Liver (tissue), 9 donors: Measurements from ENCODE around the gene GJC3. TPM values are rescaled to one million over a fixed set of nuclear protein-coding genes. Genes with fewer than 3 reads are reported as not detected.

Experiments
- DNase-seq: peaks from one replicate; pipeline ENCODE4 v3.0.0-alpha.2; 2017; ENCODE audit warnings: low spot score
- H3K27ac ChIP-seq, 2 donors: one replicate each; pipeline ENCODE4 v1.7.0; 2013; ENCODE audit warnings: inconsistent platforms in 2 of 2, low read length in 2 of 2, control low read depth in 1 of 2, low read depth in 1 of 2, mild to moderate bottlenecking in 1 of 2
- H3K27me3 ChIP-seq, 4 donors: one replicate each; pipeline versions ENCODE4 v1.6.1 to v1.7.0; 2013; ENCODE audit warnings: low read length in 3 of 4, inconsistent platforms in 1 of 4, mild to moderate bottlenecking in 1 of 4, moderate library complexity in 1 of 4; ENCODE audit not compliant: control insufficient read depth in 4 of 4, insufficient read depth in 4 of 4
- H3K36me3 ChIP-seq, 4 donors: one replicate each; pipeline versions ENCODE4 v1.6.1 to v1.7.0; 2013; ENCODE audit warnings: low read length in 3 of 4, mild to moderate bottlenecking in 3 of 4, low read depth in 1 of 4, moderate library complexity in 1 of 4; ENCODE audit not compliant: control insufficient read depth in 4 of 4, insufficient read depth in 3 of 4
- H3K4me1 ChIP-seq, 4 donors: one replicate each; pipeline versions ENCODE4 v1.6.1 to v1.7.0; 2013; ENCODE audit warnings: low read length in 3 of 4, mild to moderate bottlenecking in 3 of 4, moderate library complexity in 1 of 4; ENCODE audit not compliant: control insufficient read depth in 4 of 4, insufficient read depth in 4 of 4
- H3K4me3 ChIP-seq, 3 donors: one replicate each; pipeline versions ENCODE4 v1.6.1 to v1.7.0; 2013; ENCODE audit warnings: low read length in 3 of 3, control low read depth in 1 of 3, low read depth in 1 of 3, mild to moderate bottlenecking in 1 of 3
- H3K9ac ChIP-seq, 2 donors: one replicate each; pipeline ENCODE4 v1.7.0; 2013; ENCODE audit warnings: low read length in 2 of 2, mild to moderate bottlenecking in 2 of 2, moderate library complexity in 2 of 2, control low read depth in 1 of 2, low read depth in 1 of 2
- H3K9me3 ChIP-seq, 4 donors: one replicate each; pipeline versions ENCODE4 v1.6.1 to v1.7.0; 2013; ENCODE audit warnings: low read length in 3 of 4; ENCODE audit not compliant: control insufficient read depth in 4 of 4
- CTCF ChIP-seq: fragments of 150-350 bp; IDR thresholded peaks from 2 replicates; pipeline ENCODE4 v1.5.1; 2017; ENCODE audit warnings: improper control_type of control experiment, low read depth, low read length; ENCODE audit not compliant: missing input control
- FOXA1 ChIP-seq: IDR thresholded peaks from 2 replicates; pipeline ENCODE4 v1.6.1; 2016; ENCODE audit warnings: antibody characterized with exemption
- FOXA2 ChIP-seq: IDR thresholded peaks from 2 replicates; pipeline ENCODE4 v1.6.1; 2016; ENCODE audit warnings: antibody characterized with exemption
- HNF4A ChIP-seq, 2 donors: conservative IDR thresholded peaks; 2 replicates each; pipeline ENCODE4 v1.6.1; 2016; ENCODE audit warnings: antibody characterized with exemption in 2 of 2, mild to moderate bottlenecking in 2 of 2
- JUND ChIP-seq, 2 donors: IDR thresholded peaks; 2 replicates each; pipeline ENCODE4 v1.6.1; 2016; ENCODE audit warnings: antibody characterized with exemption in 2 of 2
- NR2F2 ChIP-seq: IDR thresholded peaks from 2 replicates; pipeline ENCODE4 v1.6.1; 2016; ENCODE audit warnings: antibody characterized with exemption
- RAD21 ChIP-seq, 2 donors: IDR thresholded peaks; 2 replicates each; pipeline ENCODE4 v1.6.1; 2016; ENCODE audit warnings: antibody characterized with exemption in 2 of 2, mild to moderate bottlenecking in 2 of 2
- REST ChIP-seq: IDR thresholded peaks from 2 replicates; pipeline ENCODE4 v1.6.1; 2016; ENCODE audit warnings: antibody characterized with exemption, mild to moderate bottlenecking
- YY1 ChIP-seq: IDR thresholded peaks from 2 replicates; pipeline ENCODE4 v1.6.1; 2016; ENCODE audit warnings: antibody characterized with exemption, mild to moderate bottlenecking
- WGBS: extraction: QIAGEN DNeasy Blood & Tissue Kit; methylation state at CpG from one replicate; pipeline ENCODE4 v1.1.7; 2013; 5-methylcytosine and 5-hydroxymethylcytosine counted together
- polyA plus RNA-seq, 2 donors: library from polyadenylated mRNA; stranded (reverse) in 1 of 2; unstranded in 1 of 2; fragments of 200-250 nt in 1 of 2; fragments of >200 nt in 1 of 2; fragmentation: Nextera tagmentation in 1 of 2; extraction: Ambion mirVana in 1 of 2; gene quantifications; one replicate each; pipeline versions ENCODE4 v1.2.1 to v1.2.3, GENCODE V29; 2013 to 2015
- total RNA-seq, 2 donors: library from RNA; depleted of rRNA; stranded (reverse); fragments of >200 nt; gene quantifications; one replicate each; pipeline ENCODE4 v1.2.3, GENCODE V29; 2014
- donor health status: healthy.
- donor health status: healthy.
- donor health status: healthy.
- donor health status: healthy.
- donor health status: healthy.

The GJC3 gene
- total and polyA plus RNA-seq, 4 donors = 0.08 to 1.3 (median 0.14) TPM

- TF ChIP-seq FOXA1 (no peak), JUND (IDR thresholded peaks at IDR 0.05) (no peak), YY1 (no peak), REST (no peak), FOXA2 (no peak), HNF4A (conservative IDR thresholded peaks at IDR 0.05) (no peak)
Observed at GRCh38 chr7:99944497-99945070, 15.2 kb upstream of the GJC3 start (continued).

GRCh38 chr7:99943641-99944496 is 14.4 kb upstream of the GJC3 start:
- TF ChIP-seq RAD21 (IDR thresholded peaks at IDR 0.05) = no peak
- no peak for TF ChIP-seq CTCF
- TF ChIP-seq HNF4A (conservative IDR thresholded peaks at IDR 0.05) = no peak
- no peak for TF ChIP-seq JUND (IDR thresholded peaks at IDR 0.05)
- TF ChIP-seq REST = no peak
- no peak for TF ChIP-seq NR2F2
- H3K4me3 ChIP-seq = no peak overlapping the region
- H3K27me3 ChIP-seq = no peaks in the 10 kb centered on the region
- WGBS = 70% methylated on average over 14 of the region's 14 CpGs
- H3K27ac ChIP-seq = no peak overlapping the region
- DNase-seq = no peak
- H3K4me1 ChIP-seq = no peaks in the 10 kb centered on the region
- no peak overlapping the region for H3K9ac ChIP-seq
- H3K9me3 ChIP-seq = no peaks in the 10 kb centered on the region
- no peaks in the 10 kb centered on the region for H3K36me3 ChIP-seq
